Measurements from ENCODE around the gene FAM3C.

The FAM3C gene

DNA sequence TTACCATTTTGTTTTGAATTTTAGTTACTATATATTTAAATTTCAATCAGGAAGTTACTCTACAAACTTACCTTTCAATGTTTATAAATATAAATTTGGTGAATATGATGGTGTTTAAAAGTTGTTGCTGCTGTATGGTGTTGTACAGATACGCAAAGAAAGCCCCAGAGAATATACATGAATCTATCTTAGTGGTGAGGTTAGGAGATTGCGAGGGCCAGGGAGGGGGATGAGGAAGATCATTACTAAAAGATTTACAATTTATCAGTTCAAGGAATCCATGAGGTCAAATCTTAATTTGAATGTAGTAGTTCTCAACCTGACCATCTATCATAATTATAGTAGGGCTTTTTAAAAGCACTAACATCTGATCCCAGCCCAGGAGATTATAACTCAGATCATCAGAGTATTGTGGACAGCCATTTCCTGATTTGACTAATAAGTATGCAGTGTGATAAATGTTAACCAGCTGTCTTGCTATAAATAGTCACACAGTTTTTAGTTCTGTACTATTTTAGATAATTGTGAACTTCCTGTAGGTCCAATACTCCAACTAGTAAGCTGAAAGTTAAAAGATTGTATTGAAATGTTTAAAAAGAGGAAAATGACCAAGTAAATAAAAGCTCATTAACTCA lies 23.6 kb downstream of the FAM3C start:
- DNase-seq = no peak

DNA sequence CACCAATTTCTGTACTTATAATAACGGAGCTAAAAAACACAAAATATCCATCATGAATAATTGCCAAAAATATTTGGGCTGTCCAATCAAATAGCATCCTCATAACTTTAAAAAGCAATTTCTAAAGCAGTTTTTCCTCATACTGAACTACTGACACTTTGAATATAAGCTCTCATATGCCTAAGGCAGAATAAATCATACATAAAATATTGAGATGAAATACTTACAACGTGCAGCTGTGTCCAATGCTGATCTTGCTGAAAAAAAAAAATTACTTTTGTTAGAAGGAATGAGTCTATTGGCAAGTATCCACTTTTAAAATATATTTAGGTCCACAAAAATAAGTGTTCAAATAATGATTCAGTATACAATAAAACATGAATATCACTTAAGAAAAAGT lies 24.2 kb downstream of the FAM3C start:
- no peak for DNase-seq

DNA sequence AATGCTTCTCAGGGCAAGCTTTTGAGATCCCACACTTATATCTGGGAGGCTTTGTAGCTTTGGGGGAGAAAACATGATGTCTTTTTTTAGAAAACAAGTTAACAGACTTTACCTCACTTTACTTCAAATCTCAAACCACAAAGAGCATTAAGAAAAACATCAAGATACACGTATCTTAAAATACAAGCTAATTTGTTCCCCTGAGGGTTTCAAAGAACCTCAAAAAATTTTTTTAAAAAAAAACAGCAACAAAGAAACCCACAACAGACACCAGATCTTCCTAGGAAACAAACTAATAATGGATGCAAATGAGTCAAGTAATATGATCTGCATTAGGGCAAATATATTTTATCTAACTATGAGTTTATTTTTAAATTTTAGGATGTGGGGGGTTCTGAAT lies 24.7 kb downstream of the FAM3C start:
- DNase-seq = no peak

DNA sequence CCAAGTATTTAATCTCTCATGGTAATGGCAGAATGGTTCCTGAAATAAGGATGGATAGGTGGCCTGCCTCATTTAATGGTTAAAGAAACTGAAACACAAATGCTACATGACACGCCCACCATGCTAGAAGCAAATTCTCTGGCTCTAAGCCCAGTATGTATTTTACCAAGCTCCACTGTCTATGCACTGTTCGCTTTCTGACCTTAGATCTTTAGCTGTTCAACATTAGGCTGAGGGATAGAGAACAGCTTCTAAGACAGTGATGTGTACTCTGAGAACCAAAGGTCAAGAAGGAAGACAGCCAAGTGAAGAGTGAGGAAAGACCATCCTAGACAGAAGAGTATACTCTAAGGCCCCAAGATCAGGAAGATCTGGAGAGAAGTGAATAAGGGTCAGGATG lies 26.6 kb downstream of the FAM3C start:
- no peak for DNase-seq

DNA sequence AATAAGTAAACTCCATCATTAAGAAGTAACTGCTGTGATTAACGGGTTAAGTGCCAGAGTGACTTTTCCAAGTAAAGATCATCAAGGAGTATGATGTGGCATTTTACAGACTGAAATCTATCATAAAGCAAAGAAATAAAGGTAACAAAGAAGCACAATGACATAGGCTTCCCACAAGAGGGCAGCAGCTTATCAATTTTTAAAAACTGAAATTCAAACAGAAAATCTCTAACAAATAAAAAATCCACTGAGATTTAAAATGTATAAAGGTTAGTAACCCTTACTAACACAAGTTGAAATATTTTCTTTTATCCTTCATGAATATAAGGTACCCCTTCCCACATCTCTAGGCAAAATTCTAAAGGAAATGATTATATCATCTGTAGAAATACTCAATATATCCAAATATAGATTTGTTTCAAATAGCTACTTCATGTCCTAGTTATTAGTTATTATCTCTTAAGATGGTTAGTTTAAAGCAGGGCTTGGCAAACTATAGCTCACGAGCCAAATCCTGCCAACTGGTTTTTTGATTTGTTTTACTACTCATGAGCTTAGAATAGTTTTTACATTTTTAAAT lies 29.2 kb downstream of the FAM3C start:
- DNase-seq = peak; percentile 31

DNA sequence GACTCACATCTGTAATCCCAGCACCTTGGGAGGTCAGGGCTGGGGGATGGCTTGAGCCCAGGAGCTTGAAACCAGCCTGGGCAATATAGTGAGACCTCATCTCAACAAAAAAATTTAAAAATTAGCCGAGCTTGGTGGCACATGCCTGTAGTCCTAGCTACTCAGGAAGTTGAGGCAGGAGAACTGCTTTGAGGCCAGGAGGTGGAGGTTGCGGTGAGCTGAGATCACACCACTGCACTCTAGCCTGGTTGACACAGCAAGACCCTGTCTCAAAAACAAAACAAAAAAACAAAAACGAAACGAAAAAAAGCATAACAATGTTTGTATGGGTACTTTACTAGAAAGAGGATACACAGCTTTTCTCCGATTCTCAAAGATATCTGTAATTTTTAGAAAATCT lies 35.5 kb downstream of the FAM3C start:
- no peak for DNase-seq

DNA sequence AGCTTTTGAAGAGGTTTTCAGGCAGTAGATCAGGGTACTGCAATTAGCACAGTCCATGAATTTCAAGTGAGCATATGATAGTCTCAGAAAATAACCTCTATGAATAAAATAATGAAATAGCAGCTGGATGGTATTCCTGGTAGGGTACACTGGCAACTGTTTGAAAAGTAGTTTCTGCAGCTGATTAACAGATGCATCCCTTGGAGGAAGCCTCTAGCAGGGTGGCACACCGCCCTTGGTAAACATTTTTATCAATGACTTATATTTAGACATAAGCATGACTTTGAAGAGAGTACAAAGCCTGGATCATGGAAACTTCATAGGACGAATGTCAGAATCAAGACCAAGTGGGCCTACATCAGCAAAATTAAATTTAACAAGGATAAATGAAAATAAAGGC lies 40.5 kb downstream of the FAM3C start:
- DNase-seq = no peak

DNA sequence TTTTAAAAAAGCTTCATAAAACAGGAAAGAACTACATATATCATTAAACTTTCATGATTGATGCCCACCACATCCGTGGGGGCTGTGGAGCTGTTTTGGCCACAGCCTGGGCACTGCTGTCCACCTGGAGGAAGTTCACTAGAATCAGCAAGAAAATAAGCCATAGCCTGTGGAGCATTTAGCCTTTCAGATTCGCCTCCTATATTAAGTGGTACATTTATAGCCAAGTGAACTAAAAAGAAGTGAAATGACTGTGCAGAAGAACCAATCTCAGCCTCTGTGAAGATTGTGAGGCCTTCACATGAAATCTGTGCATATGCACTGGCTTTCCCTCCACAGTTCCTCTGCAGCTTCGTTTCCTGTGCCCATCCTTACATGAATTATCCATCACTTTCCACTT lies 43.8 kb downstream of the FAM3C start:
- no peak for DNase-seq

DNA sequence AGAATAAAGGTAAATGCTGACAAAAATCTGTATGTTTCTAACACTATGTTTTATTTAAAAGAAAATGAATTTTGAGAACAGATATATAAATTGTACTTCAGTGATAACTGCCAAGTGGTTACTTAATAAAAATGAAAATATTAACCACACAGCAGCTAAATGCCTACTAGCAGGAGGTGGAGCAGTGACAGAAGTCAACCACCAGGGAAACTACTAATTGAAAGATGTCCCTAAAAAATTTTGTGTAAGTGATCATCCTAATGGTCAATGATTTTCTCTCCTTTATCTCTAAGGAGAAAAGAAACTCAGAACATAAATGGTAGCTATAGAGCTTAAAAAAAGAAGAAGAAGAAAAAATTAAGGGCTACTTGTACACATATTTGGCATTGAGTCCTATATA lies 44.4 kb downstream of the FAM3C start:
- DNase-seq = no peak

DNA sequence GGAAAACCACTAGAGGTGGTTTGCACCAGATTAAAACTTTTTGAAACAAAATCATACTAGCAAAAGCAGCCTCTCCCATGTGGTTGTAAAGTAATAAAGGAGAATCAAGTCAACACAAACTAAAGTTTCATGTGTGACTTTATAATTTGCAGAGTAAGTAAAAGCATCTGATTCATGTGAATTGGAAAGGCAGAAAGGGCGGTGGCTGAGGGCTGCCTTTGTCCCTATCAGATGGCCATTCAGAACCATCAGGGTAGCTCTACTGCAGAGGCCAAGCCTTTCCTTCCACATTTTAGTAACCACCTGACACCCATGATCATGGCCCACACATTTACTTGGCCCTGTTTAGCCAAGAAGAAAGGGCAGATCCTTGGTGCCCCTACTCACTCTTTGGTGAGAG lies 51.6 kb downstream of the FAM3C start:
- no peak for DNase-seq

DNA sequence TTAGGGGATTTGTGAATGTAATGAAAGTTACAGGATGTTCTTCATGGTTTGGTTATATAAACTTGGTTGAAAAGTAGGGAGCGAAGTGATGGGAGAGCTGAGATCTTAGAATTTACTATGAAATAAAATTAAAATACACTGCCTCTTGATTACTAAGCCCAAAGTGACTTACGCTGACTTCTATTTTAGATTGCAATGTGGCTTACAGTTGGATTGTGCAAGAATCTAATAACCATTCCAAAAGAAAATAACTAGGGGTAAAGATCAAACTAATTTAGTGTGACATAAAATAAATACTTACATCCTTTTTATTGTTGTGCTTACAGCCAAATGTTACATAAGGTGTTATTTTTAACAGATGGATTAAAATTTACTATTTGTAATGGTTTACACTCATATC lies 52.0 kb downstream of the FAM3C start:
- no peak for DNase-seq

DNA sequence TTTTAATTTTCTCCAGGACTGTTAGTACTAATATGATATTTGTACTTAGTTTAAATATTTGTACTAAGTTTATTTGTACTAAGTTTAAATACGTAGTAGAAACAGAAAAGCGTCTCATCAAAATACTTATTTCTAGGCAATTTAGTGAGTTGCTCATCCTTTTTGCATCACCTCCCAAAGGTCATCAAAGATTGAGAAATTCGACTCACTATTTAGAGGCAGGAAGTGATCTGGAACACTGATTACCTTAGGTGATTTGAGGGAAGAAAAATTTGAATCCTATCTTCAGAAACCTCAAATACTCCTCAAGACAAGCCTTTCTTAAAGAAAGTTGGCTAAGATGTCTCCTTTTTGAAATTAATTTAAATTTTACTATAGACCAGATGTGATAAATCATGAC lies 52.8 kb downstream of the FAM3C start:
- no peak for DNase-seq

DNA sequence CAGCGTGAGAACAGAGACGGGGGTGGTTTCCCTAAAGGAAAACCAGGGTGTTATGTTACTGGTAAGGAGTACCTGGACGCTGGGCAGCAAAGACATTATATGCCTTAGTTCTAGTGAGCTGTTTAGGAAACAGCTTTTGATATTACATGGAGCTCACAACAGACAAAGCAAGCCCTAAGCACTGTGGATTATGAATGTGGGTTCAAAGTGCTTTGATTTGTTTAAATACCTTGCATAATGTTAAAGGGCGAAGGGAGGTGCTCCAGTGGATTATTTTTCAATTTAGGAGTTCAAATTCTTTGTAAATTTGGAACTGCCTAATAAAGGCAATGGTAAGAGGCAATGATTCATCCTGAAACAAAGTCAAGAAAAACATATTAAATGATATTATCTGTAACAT lies 53.5 kb downstream of the FAM3C start:
- no peak for DNase-seq

DNA sequence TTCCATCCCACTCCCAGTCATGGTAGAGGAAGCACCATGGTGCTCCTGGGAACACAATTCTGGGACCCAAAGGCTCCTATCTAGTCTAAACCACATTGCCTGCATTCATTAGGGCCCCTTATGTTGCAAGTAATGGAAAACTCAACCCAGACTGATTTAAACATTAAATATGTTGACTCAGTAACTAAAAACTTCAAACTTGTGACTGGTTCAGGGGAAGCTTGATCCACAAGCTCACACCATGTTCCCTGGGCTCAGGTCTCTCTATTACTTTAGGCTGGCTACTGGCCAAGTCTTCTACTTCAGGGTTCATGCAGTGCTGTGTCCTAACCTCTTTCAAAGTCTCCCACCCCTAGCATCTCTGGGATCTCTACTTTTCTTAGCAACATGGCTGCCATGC lies 54.2 kb downstream of the FAM3C start:
- no peak for DNase-seq

DNA sequence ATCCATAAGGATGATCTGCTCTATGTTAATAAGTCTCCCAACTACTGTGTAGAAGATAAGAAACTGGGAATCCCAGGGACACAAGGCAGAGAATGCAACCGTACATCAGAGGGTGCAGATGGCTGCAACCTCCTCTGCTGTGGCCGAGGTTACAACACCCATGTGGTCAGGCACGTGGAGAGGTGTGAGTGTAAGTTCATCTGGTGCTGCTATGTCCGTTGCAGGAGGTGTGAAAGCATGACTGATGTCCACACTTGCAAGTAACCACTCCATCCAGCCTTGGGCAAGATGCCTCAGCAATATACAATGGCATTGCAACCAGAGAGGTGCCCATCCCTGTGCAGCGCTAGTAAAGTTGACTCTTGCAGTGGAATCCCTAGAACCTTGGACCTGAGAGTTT lies 57.0 kb downstream of the FAM3C start:
- no peak for DNase-seq

DNA sequence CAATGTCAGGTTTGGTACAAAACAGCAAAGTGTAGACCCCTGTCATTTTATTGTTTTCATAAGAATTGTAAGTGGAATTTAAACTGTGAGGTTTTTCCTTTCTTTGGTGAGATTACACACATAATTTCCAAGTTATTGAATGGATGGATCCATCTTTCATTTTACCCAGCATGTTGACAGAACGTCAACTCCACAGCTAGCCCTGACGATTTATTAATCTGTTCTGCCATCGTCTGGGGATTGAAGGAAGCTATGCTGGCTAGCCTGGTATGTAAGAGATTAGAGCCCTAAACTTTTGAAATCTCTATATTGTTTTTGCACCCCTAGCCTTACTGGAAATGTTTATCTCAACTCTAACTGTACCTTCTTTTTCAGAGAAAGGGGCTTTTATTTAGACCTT lies 58.7 kb downstream of the FAM3C start:
- no peak for DNase-seq

DNA sequence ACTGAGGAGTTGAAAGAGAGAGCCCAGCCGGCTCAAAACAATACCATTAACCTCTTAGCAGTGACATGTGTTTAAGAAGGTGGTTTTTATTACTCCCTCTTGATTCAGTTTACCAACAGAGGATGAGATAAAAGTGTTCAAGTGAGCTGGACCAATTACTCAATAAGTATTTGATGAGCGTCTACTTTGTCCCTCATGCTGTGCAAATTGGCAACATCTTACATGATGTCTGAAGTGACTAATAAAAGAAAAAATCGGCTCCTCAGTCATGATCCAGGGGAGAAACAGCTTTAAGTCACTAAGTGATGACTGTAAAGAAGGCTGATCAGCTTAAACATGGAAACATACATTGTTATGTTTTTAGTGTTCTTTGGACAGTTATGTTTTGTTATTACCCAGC lies 59.5 kb downstream of the FAM3C start:
- no peak for DNase-seq

DNA sequence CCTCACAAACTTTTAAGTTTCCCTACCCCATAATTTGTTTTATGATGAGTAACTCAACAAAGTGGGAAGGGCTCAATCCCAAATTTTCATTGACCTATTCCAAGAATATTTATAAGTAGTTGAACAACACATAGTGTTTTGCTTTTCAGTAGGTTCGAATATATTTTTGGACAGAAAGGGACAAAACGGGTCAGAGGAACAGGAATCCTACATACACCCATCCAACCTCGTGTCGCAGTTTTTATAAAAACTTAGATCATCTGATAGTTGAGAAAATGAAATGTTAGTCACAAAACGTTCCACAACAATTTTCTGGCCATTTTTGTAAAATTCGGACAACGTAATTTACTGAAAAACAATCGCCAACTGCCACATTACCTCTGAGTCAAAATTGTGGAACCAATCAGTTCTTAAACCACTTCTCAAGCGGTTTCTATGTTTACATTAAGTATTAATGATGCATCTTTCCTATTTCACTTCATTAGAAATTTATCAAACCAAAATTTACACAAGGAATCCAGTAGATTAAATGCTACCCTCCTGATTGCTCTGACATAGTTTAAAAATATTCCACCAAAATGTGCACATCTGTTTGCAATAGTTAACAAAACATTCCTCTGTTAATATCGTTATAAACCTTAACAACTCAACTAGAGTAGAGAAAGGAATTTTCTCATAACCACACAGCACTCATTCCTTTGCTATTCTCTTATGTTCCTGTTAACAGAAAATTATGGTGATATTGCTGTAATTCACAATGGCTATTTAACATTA lies 61.0 kb downstream of the FAM3C start:
- no peak for DNase-seq

DNA sequence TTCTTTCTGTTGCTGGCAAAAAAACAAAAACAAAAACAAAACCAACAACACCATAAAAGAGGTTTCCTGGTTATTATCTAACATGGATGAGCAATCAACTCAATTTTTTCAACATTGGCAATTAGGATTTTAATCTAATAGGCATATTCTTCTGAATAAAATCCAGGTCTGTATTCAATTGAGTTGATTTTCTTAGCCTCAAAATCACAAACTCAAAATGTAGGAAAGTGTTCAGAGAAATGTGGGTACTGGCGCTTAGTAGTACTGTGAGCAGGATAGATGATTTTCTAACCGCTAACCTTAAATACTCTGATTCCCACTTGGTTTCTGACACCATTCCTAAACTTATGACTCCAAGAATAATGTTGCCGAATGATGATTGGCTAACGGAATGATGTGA lies 61.7 kb downstream of the FAM3C start:
- DNase-seq = no peak

DNA sequence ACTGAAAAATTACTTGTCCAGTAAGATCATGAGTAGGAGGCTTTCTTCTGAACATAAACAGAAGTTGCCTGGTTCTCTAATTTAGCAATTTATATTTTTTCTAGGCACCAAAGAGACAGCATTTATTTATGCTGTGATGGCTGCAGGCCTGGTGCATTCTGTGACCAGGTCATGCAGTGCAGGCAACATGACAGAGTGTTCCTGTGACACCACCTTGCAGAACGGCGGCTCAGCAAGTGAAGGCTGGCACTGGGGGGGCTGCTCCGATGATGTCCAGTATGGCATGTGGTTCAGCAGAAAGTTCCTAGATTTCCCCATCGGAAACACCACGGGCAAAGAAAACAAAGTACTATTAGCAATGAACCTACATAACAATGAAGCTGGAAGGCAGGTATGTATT lies 64.5 kb downstream of the FAM3C start:
- DNase-seq = no peak

DNA sequence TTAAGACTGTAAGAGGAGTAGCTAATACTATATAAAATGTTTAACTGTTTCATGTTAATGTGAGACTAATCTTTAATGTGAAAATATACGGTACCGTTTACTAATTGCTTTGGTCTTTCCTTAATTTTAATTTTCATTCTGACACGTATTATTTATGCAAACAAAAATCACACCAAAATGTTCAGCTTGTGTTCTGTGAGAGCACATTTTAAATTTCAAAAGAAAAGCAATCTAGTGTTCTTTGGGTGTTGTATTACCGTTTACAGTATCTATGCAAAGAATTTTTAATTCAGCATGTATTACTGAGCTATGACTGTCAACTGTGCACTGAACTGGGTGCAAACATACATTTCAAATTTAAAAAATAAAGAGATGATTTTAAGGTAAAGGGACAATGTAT lies 65.1 kb downstream of the FAM3C start:
- no peak for DNase-seq

DNA sequence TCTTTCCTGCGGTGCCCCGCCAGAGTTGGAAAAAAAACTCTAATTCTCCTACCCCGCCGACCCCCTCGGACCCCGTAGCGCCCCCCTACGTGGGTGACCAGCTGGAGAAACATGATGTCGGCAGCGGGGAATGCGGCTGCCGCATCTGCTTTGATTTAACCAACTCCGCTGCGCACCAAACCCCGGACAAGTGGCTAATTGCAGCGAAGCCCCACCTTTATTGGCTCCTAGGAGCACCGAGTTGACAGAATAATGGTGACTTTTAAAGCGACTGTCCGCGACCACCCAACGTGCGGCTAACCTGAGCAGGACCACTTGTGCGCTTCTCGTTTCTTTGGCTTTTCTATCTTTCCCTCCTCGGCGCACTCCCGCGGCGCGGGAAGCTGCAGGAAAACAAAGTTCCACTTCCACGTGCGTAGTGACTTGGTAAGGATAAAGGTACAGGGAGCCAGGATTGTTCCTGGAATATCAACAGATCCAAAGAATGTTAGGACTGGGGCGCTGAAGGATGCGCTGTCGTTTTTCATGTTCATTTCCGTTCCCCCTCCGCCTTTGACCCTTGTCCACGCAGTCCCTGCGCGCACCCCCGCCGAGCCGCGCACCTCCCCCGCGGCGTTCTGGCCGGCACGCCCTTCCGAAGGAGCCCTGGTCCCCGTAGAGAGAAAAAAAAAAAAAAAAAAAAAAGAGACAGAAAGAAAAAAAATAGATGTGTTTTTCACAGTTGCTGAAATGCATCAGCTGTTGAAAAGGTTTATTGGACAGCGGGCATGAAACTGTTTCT lies 65.9 kb downstream of the FAM3C start:
- DNase-seq = no peak

DNA sequence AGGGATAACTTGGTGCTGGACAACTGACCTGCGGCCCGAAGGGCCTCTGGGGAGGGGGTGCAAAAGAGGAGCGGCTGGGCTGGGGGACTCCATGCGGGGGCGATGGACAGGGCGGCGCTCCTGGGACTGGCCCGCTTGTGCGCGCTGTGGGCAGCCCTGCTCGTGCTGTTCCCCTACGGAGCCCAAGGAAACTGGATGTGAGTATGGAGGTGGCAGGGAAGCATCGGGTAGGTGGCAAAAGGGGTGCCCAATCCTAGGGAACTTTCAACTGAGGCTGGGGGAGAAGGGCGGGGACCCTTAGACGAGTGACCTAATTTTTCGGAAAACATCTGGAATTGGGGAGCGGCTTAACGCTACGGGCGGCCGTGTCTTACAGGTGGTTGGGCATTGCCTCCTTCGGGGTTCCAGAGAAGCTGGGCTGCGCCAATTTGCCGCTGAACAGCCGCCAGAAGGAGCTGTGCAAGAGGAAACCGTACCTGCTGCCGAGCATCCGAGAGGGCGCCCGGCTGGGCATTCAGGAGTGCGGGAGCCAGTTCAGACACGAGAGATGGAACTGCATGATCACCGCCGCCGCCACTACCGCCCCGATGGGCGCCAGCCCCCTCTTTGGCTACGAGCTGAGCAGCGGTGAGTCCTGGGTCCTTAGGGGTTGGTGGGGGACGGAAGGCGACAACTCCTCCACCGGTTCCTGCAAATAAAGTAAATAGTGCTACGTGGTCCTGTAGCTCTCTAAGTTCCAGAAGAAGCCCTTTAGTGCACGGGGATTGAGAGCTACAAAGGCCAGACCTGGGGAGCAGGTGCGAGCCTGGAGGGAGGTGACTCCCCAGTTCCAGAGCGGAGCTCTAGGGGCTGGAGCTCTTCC lies 66.7 kb downstream of the FAM3C start:
- no peak for DNase-seq
